ENCODE measurements around the gene INTS14. TPM values are rescaled to one million over a fixed set of nuclear protein-coding genes. Genes with fewer than 3 reads are reported as not detected.
"Not testable (repeated sequence)": the region's sequence is repeated elsewhere in the genome, so short reads cannot be mapped to it uniquely, and the experiment has no call there.

INTS14 gene
- total RNA-seq, 1 experiment from 2014 or later = 55.1 TPM

DNA sequence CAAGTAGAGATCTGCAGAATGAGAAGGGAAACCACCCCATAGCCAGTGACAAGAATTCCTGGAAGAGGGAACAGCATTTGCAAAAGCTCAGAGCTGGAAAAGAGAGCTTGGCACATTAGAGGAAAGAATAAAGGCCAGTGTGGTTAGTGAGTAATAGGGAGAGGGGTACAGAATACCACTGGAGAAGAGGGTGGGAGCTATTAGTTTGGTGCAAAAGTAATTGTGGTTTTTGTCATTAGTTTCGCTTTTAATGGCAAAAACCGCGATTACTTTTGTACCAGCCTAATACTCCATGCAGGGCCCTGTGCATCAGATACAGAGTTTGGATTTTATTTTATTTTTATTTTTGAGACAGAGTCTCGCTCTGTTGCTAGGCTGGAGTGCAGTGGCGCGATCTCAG lies 20.6 kb upstream of the INTS14 start:
- no peak for DNase-seq (ENCODE audit: low spot score)

DNA sequence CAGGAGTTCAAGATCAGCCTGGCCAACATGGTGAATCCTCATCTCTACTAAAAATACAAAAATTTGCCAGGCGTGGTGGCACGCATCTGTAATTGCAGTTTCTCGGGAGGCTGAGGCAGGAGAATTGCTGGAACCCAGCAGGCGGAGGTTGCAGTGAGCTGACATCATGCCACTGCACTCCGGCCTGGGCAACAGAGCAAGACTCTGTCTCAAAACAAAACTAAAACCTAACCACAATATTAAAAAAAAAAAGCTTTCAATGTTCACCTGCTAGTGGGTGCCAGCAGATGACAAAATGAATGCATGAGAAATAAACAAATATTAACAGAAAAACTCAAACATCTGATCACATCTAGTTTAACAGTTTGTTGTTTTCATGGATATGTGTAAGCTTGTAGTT lies 19.8 kb upstream of the INTS14 start:
- no peak for DNase-seq (ENCODE audit: low spot score)

DNA sequence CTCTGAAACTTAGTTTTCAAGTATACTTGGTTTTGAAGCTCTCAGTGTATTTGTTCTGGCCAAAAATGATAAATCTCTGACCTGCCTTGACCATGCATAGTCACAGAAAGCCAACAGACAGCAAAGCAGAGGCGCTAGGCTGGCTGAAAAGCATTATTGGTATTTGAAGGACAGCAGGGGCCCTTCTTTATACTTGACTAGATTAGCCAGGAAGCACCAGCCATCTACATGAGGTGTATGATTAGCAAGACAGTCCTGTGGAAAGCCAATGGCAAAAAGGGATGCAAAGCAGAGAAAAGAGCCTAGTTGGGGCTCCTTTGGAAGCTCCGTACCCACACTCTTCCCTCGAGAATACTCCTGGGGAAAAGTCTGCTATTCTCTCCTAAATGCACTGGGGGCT lies 18.6 kb upstream of the INTS14 start:
- no peak for DNase-seq (ENCODE audit: low spot score)

DNA sequence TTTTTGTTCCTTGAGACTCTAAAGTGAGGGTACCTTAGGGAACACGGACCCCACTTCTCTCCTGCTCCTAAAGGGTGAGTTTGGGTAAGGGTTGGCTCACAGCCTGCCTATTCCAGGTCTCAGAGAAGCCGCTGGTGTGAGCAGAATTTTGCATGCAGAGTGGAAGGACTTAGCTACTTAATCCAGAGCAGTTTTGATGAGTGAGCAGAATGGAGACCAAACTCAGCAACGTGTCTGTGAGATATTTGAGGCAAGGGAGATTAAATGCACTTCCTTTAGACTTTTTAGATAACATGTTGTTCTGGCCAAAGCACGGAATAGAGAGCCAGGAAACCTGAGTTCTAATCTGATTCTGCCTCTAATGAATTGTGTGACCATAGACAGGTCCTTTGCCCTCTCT lies 15.9 kb upstream of the INTS14 start:
- no peak for DNase-seq (ENCODE audit: low spot score)

DNA sequence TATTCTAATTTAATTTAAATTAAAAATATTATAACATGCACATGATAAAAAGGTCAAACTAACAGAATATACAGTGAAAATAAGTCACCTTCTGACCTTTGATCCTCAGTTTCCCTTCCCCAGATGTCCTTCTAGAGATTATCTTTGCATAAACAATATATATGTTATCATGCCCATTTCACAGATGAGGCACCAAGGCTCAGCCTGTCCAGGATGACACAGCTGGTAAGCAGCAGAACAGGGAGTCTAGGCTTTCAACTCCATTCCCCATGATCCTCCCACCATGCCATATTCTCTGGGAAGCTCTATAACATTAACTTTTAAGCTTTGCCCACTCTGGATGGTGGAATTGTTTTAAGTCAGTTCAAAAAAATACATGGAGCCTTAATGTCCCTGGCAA lies 12.2 kb upstream of the INTS14 start:
- DNase-seq (ENCODE audit: low spot score) = no peak

DNA sequence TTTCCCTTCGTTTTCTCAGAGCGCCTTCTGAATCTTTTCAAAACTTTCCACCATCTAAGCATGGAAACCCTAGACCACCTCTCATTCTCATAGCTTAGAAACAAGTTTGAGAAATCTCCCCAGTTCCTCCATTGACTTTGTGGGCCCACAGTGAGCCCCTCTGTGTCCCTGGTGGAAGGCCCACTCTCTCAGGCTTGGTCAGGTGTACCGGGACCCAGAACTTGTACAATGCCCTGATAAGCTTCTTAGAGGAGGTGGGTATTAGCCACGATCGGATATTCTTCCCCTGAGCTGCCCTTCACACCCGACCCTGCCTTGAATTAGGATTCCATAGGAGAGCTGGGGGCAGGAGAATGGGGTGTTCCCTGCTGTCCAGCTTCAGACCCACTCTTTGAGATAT lies 10.7 kb upstream of the INTS14 start, which contains the start of gene SLC24A1:
TSS of gene SLC24A1 (plus strand) at position 301 of the 400 bp plus-strand sequence. CDS start 2,143 bp downstream, outside the sequence.
- no peak for DNase-seq (ENCODE audit: low spot score)

DNA sequence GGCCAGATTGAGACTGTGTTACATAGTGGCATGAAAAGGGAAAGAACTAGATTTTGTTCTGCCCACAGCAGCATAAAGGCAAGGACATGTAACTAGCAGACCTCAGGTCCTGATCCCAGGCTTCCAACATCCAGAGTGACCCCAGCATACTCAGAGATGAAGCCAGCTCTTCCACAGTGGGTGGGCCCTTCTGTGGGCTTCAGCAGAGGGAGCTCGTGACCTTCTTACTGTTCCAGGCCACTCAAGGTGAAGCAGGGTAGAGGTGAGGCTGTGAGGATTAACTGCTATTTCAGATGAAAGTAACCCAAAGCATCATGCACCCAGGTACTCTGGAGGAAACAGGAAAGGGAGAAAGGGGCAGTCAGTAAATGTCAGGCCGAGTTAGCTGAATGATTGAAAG lies 9.9 kb upstream of the INTS14 start:
- no peak for DNase-seq (ENCODE audit: low spot score)

DNA sequence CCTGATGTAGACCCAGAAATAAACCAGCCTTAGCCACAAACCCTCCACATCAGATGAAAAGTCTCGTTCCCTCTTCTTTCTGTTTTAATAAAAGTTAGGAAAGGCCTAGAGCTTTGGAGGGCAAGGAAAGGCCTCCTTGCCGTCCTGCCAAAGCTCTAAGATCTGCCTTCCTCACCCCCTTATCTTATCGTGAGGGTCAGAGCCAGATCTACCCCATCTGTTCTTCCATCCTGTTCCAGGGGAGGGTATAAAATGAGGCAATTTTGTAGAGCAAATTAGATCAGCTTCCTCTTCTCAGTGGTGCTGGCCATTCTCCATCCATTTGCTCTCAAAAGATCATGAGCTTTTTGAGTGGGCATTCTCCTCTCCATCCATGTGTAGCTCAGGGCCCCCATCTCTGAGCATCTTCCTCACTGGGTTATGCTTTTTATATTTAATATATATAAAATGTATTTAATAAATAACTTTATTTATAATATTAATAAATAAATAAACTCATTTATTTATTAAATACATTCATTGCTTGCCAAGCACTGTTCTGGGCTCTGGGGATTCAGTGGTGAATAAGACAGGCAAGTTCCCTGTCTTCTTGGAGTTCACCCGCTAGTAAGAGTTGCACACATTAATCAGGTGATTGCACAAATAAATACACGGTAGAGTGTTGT lies 8.8 kb upstream of the INTS14 start:
- no peak for DNase-seq (ENCODE audit: low spot score)

DNA sequence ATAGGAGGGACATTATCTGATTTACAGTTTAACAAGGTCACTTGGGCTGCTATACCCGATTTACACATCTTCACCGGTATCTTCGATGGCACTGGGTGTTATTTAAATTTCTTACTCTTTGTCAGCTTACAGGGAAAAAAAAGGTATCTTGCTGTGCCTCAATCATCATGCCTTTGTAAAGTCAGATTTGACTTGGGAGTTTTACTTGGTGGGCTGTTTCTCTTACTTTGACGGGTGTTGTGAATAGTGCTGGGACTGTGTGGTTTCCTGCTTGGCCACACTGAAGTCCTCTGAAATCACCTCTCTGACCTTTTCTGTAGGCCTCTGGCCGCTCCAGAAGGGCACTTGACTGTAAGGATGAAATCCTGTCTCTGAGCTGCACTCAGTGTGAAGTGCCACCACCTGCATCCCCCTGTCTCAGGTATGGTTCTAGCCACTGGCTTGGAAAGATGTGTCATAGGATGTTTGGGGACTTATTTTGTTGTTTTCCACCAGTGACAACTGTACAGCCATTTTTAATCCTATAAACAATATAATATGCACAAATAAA lies 7.7 kb upstream of the INTS14 start:
- DNase-seq (ENCODE audit: low spot score) = no peak

DNA sequence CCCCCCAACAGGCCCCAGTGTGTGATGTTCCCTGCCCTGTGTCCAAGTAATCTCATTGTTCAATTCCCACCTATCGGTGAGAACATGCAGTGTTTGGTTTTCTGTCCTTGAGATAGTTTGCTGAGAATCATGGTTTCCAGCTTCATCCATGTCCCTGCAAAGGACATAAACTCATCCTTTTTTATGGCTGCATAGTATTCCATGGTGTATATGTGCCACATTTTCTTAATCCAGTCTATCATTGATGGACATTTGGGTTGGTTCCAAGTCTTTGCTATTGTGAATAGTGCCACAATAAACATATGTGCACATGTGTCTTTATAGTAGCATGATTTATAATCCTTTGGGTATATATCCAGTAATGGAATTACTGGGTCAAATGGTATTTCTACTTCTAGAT lies 5.0 kb upstream of the INTS14 start:
- not testable (repeated sequence) for DNase-seq (ENCODE audit: low spot score)

DNA sequence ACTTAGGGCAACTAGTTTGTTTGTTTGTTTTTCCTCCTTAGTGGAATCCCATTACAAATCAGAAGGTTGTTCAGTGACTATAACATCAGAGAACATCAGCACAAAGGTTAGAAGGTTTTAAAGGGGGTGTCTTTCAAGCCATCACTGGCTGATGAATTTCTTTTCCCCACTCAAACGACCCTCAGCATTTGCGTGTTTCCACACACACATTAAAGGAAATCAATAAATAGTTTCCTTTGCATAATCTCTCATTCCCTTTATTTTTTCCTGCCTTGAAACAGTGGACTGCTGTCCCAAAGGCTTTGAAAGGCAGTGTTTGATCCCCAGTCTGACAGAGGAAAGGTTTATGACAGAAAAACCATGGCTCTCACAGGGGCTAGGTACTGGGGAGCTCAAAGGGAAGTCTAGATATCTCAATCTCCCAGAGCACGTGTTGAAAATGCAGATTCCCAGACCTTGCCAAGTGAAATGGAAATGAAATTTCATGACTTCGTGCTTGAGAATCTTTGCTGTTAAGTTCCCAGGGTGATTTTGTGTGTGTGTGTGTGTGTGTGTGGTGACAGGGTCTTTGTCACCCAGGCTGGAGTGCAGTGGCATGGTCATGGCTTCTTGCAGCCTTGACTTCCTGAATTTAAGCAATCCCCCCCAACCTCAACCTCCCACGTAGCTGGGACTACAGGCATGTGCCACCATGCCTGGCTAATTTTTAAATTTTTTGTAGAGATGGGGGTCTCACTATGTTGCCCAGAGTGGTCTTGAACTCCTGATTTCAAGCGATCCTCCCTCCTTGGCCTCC lies 2.2 kb upstream of the INTS14 start:
- no peak for DNase-seq (ENCODE audit: low spot score)

DNA sequence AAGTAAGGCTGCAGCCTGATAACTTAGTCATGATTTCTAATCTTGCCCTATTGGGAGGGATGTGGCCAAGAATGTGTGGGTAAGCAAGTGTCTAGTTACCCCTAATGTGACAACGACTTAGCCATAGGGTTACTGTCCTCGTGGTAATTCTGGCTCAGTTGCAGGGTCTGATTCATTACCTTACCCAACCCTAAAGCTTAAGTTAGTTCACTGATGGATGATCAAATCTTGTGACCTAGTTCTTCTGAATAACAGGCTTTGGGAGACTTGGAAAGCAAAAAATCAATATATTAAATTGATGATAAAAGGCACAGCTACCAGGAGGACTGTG lies 1.6 kb upstream of the INTS14 start:
- DNase-seq (ENCODE audit: low spot score) = no peak

DNA sequence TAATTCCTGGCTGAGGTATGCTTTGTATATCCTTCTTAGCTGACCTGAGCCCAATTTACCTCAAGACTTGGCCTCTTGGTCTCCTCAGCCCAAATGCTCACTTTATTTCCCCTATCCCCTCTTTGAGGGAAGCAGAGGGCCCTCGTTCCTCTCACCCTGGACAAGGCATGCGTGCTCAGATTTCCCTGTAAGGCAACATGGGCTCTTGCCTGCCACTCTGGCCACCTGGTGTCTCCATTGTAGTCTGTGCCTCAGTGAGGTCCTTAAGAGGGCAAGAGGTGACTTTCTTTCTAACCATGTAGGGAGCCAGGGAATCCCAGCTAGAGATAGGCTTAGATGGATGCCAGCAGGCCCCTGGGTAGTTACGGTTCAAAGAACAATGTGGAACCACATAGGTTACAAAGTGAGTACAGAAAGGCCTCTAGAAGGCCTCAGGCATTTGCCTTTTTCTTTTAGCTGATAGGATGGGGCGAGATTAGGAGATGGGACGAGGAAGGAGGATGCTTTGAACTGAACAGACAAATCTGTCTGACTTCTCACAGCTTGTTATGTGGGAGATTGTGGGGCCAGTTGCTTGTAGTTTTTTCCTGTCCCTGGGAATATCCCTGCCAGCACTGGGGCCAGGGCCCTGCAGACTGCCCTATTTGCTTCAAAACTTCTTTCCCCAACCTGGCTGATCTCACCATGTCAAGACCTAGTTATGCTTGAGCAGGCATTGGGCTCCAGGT lies 1.1 kb upstream of the INTS14 start:
- peak; percentile 6 for DNase-seq (ENCODE audit: low spot score)

DNA sequence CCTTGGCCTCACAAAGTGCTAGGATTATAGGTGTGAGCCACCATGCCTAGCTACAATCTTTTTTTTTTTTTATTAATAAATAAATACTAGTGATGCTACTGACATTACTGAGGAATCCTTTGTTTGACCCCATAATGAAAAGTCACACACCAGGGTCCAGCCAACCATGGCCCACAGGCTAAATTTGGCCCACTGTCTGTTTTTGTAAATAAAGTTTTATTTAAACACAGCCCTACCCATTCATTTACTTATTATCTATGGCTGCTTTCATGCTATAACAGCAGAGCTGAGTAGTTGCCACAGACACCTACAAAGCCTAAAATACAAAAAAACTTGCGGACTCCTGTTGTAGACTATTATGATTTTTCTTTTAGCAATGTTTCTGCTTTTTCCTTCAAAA lies 7.4 kb downstream of the INTS14 start:
- DNase-seq (ENCODE audit: low spot score) = no peak

DNA sequence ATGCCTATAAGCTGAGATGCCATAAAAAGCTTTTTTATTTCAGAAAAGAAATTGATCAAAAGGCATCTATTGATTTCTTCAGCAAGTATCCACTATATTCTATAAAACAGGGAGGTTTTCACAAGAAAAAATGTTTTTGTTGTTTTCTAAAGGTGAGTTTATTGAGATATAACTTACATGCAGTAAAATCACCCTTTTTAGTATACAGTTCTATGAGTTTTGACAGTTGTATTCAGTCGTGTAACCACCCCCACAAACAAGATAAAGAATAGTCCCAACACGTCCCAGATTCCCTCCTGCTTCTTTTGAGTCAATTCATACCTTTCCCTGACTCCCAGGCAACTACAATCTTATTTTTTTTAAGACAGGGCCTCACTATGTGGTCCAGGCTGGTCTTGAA lies 7.8 kb downstream of the INTS14 start:
- DNase-seq (ENCODE audit: low spot score) = no peak

DNA sequence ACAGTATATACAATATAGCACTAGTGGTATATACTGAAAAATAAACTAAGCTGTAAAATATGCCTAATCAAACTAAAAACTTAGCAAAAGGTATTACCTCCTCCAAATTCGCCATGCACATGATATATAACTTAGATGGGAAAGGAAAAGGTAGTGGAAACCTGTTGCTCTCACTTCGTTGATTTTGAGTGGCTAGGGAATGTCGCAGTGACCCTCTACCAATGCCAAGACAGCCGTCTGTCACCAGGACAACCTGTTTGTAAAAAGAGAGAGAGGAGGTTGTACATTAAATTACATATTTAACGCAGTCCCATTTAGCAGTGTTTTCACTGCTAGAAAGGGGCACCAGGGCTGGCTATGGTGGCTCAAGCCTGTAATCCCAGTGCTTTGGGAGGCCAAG lies 11.3 kb downstream of the INTS14 start:
- no peak for DNase-seq (ENCODE audit: low spot score)

DNA sequence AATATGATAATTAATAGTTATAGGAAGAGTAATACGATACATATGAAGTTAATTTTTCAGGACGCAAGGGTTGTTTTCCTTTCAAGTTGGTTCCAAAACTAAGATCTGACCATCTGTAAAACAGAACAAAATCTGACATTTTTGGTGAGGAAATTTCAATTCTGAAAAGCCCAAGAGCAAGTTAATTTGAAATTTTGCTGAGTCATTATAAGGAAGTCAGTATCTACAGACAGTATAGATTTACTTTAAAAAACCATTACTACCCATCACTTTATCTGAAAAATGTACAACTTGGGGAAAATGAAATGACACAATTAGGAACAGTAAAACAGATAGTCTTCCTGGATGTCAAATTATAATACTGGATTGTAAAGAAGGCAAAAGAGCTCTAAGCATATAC lies 12.5 kb downstream of the INTS14 start:
- no peak for DNase-seq (ENCODE audit: low spot score)

DNA sequence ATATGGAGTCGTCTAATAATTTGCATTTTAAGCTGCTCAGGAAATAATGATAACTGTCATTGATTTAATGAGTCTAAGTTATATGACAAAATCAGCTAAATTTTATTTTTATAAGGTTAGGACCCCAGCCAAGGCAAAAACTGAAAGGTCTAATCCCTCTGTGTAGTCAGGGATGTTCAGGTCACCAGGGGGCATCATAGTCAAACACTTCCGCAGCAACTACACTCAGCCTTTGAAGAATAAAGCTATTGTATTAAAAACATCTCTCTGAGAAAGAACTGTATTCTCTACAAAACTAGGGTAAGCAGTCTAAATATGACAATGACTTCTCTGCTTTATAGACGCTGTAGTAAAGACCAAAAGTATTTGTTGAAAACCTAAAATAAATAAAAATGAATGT lies 15.0 kb downstream of the INTS14 start:
- peak; percentile 35 for DNase-seq (ENCODE audit: low spot score)

DNA sequence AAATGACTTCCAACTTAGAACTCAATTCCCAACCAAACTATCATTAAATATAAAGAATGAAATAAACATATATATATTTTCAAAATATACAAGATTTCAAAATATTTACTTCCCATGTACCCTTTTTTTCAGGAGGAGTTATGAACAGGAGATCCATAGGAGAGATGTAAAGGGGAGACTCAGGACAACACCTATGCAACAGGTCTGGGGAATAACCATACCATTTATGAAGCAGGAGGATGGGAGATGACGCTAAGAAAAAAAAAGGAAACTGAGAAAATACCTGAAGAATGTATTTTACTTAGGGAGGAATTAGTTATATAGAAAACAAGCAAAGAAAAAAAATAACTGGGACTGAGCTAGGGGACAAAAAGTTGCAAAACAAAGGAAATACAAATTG lies 23.8 kb downstream of the INTS14 start:
- no peak for DNase-seq (ENCODE audit: low spot score)

DNA sequence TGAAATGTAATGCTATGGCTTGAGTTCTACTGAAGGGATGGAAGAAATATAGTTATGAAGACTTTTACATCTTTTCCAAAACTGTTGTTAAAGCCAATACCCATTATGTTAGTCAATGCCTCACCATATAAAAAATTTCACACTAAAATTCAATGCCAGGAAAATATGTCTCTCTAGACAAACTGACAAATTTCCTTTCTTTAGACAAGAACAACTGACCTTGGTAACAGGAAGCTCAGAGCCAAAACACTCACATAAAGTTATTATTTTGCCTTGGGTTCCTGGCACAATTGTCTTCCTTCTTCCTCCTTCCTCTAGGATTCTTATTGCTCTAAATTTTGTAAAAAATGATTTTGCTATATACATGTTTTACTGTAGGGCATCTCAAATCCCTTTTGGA lies 26.7 kb downstream of the INTS14 start:
- DNase-seq (ENCODE audit: low spot score) = no peak

DNA sequence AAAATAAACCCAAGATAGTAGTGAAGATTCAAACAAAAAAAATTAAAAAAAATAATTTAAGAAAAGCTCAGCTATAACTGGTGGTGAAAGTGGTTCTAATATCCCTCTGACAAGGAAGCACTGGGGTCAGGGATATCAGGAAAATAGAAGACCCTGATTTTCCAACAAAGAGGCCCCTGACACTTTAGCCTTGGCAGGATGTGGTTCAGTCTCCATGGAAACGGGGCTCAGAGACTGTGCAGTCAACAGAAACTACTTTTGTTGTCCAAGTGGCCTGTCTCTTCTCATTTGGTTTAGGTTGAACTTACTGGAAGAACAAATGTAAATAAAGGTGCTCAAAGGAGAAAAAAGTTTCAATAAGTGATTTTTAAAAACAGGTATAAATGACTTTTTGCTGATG lies 27.2 kb downstream of the INTS14 start:
- DNase-seq (ENCODE audit: low spot score) = no peak

DNA sequence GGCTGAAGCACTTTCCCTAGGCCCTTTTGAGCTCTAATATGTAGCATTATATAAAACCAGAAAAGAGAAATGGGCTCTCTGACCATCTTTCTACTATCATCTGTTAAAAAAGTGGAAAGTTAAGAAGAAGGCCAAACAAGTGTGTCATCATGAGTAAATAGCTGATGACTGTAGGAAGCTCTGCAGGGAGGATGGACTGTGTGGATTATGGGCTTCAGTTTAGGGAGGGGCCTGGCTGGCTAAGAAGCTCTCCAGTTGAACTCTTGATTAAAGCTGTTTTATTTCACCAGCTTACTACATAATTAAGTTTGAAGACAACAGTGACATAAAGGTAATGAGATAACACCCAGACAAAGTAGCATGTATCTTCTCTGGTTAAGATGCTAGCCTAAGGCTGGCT lies 30.6 kb downstream of the INTS14 start:
- DNase-seq (ENCODE audit: low spot score) = no peak

DNA sequence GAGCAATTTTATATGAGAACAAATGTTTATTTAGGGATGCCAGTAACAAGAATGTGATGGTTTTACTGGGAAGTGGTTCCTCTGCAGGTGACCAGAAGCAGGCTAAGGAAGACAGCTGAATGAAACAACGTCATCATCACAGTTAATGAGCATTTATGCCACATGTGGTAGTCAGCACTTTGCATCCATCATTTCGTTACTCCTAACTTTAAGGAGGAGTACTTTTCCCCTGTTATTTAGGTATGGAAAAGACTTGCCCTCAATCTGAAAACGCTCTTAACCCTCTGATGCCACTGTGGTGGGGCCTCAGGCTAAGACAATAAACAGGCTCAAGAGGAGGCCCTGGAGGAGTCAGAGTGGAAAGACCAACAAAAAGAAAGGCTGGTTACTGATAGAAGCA lies 31.2 kb downstream of the INTS14 start:
- DNase-seq (ENCODE audit: low spot score) = no peak
